ENCODE measurements around the gene NCOA4.

Gene NCOA4

DNA sequence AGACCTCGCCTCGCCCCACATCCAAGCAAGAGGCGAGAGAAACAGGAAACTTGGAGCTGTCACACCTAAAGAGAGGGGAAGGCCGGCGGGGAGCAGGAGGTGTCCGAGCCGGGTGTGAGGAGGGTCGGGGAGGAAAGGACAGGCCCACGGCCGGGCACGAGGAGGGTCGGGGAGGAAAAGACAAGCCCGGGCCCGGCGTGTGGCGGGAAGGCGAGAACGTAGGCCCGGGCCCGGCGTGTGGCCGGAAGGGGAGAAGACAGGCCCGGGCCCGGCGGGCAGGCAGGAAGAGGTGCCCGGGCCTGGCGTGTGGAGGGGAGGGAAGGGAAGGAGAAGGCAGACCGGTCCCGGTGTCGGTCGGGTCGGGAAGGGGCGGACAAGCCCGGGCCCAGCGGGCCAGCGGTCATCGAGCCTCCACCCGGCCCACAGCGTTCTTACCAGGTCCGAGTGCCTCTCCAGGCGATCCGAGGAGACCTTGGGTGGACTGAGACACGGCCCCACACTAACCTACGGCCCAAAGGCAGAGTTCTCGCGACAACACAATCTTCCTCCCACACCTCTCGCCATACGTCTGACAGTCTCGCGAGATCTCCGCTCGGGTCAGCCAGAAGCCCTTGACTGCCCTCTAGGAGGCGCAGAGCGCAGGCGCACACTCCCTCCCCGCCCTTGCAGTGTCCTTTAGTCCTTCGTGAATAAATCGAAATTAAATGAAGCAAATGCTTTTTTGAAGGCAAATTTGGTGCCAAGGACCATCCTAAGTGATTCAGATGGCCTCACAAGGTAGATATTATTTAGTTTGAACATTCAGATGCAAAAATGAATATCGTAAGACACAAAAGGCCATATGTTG, at the start of gene NCOA4:
NCOA4 (minus strand) TSS at position 533 of the 847 bp plus-strand sequence. CDS start 13,943 bp downstream, outside the sequence.
- Mint-ChIP-seq H3K27ac (peak within 1 kb of the TSS; percentile 99), H3K4me1 (peaks cover 27% of the 10 kb centered on the region), H3K9me3 (no peaks in the 10 kb centered on the region), H3K4me3 (peak within 1 kb of the TSS; percentile 99), H3K36me3 (peaks cover 3% of the 10 kb centered on the region), H3K27me3 (peaks cover under 1% of the 10 kb centered on the region)
- peak; percentile 96 for ATAC-seq (ENCODE audit: low read depth)
- DNase-seq (ENCODE audit: low spot score in 2 of 2) = peak; percentile 91

DNA sequence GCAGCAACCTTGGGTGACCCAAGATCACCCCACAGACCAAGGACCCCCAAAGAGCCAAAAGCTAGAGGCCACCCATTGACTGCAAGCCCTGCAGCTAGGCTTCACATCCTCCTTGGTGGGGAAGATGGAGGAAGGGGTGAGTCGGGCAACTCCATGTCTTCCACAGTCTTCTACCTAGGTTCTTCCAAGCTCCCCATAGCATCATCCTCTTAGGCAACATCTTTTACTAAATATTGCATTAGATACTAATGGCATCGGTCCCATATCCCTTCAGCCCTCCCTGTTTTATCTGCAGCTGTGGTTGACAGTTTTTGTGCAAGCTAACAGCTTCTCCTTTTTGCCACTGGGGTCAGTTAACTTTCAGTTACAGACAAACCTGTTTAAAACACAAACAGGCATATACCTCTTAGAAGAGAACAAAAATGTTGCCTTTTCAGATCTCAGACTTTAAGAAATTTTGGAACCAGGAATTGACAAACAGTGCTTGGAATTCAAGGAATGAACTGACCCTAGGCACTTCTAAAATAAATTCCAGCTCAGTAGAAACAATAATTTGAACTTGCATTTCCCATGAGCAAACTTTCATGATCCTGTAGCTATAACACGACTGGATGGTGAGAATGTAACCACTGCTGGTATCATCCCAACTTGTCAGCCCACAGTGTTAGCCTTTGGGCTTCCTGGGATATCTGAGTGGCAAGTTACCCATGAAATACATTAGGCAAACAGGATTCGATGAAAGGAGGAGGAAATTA, 49.6 kb upstream of the NCOA4 start:
- DNase-seq (ENCODE audit: low spot score in 2 of 2) = no peak
- Mint-ChIP-seq H3K27ac (no peak overlapping the region), H3K9me3 (no peaks in the 10 kb centered on the region), H3K4me3 (no peak overlapping the region), H3K27me3 (peaks cover 3% of the 10 kb centered on the region), H3K4me1 (peaks cover 3% of the 10 kb centered on the region), H3K36me3 (no peaks in the 10 kb centered on the region)
- ATAC-seq (ENCODE audit: low read depth) = no peak

DNA sequence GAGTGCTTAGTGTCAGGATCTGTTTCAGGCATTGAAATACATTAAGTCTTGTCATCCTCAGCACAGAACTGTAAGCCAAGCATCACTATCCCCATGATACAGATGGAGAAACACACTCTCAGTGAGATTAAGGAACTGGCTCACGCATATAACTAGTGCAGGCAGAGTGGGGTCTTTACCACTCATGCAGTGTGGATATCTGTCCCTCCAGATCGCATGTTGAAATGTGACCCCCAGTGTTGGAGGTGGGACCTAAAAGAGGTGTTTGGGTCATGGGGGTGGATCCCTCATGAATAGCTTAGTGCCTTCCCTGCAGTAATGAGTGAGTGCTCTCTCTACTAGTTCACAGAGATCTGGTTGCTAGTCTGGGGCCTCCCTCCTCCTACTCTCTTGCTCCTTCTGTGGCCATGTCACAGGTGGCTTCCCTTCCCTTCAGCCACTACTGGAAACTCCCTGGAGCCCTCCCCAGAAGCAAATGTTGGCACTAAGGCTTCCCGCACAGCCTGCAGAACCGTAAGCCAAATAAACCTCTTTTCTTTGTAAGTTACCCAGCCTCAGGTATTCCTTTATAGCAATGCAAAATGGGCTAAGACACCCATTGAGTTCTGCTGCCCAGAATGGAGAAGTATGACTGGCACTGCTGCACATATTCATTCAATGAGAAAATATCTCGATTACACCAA, 47.4 kb upstream of the NCOA4 start:
- ATAC-seq (ENCODE audit: low read depth) = no peak
- no peak overlapping the region for H3K27ac Mint-ChIP-seq

DNA sequence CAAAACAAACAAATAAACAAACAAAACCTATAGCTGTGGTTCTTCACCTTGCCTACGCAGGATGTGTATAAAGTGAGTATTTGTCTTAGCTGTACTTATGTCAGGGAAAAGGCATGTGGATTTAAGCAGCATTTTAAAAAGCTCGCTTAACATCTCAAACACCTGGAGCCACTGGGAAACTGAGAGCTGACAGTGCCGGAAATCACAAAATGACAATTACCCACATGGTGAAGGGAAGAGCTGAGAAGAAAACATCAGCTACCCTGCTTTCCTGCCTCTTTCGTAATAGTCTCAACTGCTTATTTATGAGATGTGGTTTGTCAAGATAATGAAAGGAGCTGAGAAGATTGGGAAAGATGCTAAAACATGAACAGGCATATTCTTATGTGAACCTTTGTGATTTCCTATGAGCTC, 46.7 kb upstream of the NCOA4 start:
- peaks cover 3% of the 10 kb centered on the region for H3K4me1 Mint-ChIP-seq
- H3K36me3 Mint-ChIP-seq = no peaks in the 10 kb centered on the region
- DNase-seq (ENCODE audit: low spot score in 2 of 2) (no peak), ATAC-seq (ENCODE audit: low read depth) (no peak)
- no peak overlapping the region for H3K4me3 Mint-ChIP-seq
- H3K27ac Mint-ChIP-seq = no peak overlapping the region
- peaks cover 2% of the 10 kb centered on the region for H3K9me3 Mint-ChIP-seq
- peaks cover 3% of the 10 kb centered on the region for H3K27me3 Mint-ChIP-seq

More for the DNA sequence above, 47.4 kb upstream of the NCOA4 start:
- Mint-ChIP-seq H3K36me3 (no peaks in the 10 kb centered on the region), H3K27me3 (peaks cover 3% of the 10 kb centered on the region), H3K4me1 (peaks cover 3% of the 10 kb centered on the region), H3K9me3 (peaks cover 2% of the 10 kb centered on the region), H3K4me3 (no peak overlapping the region)
- no peak for DNase-seq (ENCODE audit: low spot score in 2 of 2)

DNA sequence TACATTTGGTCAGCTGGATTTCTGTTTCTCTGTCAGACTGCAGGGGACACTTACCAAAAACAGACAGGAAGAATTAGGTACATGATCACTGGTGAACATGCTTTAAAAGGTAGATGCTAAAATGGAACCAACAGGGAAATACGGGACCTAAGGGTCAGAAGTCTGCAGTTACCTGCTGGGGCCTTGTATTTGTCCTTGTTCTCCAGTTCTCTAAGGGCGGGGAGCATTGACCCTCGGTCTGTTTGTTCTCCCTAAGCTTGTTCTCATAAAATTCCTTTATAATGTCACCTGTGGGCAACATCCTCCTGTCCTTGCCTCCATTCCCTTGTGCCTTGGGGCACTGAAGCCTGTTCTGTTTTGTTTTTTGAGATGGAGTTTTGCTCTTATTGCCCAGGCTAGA, 45.4 kb upstream of the NCOA4 start:
- Mint-ChIP-seq H3K9me3 (peaks cover 2% of the 10 kb centered on the region), H3K27ac (no peak overlapping the region), H3K4me3 (no peak overlapping the region), H3K27me3 (peaks cover 5% of the 10 kb centered on the region), H3K4me1 (peaks cover 3% of the 10 kb centered on the region), H3K36me3 (no peaks in the 10 kb centered on the region)
- DNase-seq (ENCODE audit: low spot score in 2 of 2) = no peak
- ATAC-seq (ENCODE audit: low read depth) = no peak

DNA sequence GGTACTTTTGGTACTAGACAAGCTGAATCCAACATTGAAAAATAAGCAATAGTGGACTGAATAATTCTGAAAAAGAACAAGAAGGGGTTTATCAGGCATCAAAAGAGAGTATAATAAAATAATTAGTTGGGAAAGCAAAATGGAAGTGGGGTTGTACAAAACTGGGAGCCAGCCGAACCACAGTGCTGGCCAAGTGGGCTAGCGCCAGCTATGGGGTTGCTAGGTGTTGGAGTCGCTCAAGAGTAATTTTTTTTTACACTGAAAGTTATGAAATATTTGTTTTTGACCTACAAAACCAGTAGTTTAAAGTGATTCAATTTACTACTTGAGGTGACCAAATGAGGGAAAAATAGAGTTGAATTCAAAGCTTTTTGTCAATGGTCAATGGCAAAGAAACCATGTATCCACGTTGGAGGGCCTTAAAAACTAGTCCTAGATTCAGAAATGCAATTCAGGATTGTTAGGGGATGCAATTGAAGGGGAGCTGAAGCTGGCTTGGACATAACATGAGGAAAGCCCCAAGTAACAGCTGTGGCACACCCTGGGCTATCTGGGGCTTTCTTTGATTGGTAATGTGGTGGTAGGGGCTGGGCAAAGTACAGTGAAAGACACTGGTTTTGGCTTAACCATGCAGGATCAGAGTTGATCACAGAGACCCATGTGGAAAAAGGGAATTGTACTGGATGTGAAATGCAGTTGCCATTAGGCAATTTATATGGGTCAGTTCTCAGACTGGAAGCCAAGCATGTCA, 43.9 kb upstream of the NCOA4 start:
- Mint-ChIP-seq H3K9me3 (peaks cover 2% of the 10 kb centered on the region), H3K27ac (no peak overlapping the region), H3K4me1 (no peaks in the 10 kb centered on the region), H3K27me3 (peaks cover 5% of the 10 kb centered on the region), H3K36me3 (no peaks in the 10 kb centered on the region), H3K4me3 (no peak overlapping the region)
- ATAC-seq (ENCODE audit: low read depth) (no peak), DNase-seq (ENCODE audit: low spot score in 2 of 2) (no peak)

DNA sequence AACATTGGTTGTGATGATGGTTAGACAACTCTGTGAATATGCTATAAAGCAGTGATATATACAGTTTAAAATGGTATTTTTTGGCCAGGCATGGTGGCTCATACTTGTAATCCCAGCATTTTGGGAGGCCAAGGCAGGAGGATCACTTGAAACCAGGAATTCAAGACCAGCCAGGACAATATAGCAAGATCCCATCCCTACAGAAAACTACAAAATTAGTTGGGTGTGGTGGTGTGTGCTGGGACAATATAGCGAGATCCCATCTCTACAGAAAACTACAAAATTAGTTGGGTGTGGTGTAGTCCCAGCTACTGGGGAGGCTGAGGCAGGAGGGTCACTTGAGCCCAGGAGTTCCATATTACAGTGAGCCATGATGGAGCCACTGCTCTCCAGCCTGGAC, 43.1 kb upstream of the NCOA4 start:
- no peak for ATAC-seq (ENCODE audit: low read depth)
- no peak overlapping the region for H3K27ac Mint-ChIP-seq
- H3K4me3 Mint-ChIP-seq = no peak overlapping the region

DNA sequence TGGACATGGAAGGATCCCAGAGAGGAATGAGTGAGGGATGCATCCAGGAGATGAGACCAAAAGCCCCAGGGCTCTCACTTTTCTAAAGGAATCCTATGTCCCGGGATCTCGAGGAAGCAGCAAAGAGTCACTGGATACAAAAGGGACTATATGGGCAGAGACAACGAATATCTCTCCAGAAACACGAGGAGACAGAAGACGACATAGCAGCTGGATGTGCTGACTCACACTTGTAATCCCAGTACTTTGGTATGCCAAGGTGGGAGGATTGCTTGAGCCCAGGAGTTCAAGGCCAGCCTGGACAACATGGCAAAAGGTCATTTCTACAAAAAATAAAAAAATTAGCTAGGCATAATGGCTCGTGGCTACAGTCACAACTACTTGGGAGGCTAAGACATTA, 40.3 kb upstream of the NCOA4 start:
- peaks cover 2% of the 10 kb centered on the region for H3K9me3 Mint-ChIP-seq
- DNase-seq (ENCODE audit: low spot score in 2 of 2) = no peak
- no peak overlapping the region for H3K27ac Mint-ChIP-seq
- ATAC-seq (ENCODE audit: low read depth) = no peak
- no peaks in the 10 kb centered on the region for H3K4me1 Mint-ChIP-seq
- H3K27me3 Mint-ChIP-seq = peaks cover 3% of the 10 kb centered on the region
- no peak overlapping the region for H3K4me3 Mint-ChIP-seq
- H3K36me3 Mint-ChIP-seq = no peaks in the 10 kb centered on the region

More for the DNA sequence above, 43.1 kb upstream of the NCOA4 start:
- Mint-ChIP-seq H3K4me1 (no peaks in the 10 kb centered on the region), H3K36me3 (no peaks in the 10 kb centered on the region), H3K27me3 (peaks cover 3% of the 10 kb centered on the region), H3K9me3 (peaks cover 2% of the 10 kb centered on the region)
- no peak for DNase-seq (ENCODE audit: low spot score in 2 of 2)

DNA sequence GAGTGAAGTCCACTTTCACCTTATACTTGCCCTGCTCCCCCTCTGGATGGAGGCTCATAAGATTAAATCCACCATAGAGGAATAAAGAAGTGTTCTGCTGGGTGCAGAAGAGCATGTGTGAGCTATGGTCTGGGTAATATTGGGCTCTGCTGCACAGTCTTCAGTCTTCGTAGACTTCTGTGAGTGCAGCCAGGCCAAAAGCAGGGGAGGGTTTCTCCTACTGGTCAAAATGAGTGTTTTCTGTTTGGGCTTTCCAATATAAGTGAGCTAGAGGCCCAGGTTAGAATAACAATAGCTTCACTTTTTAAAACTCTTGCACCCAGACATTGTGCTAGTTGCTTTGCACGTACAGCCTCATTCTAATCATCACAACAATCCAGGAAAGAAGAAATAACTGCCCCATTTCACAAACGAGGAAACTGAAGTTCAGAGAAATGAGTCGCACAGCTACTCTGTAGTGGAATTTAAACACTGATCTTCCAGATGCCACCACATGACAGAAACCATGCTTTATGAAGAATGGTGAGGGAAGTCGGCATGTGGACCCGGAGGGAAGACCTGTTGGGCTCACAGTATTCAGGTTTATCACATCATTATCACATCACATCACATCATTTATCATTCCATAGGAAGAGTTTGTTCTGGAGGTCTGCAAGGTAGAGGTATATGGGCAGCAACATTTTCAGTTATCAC, 39.5 kb upstream of the NCOA4 start:
- Mint-ChIP-seq H3K4me1 (no peaks in the 10 kb centered on the region), H3K27me3 (peaks cover 2% of the 10 kb centered on the region), H3K36me3 (no peaks in the 10 kb centered on the region), H3K27ac (no peak overlapping the region), H3K9me3 (peaks cover 2% of the 10 kb centered on the region), H3K4me3 (no peak overlapping the region)
- DNase-seq (ENCODE audit: low spot score in 2 of 2) = no peak
- ATAC-seq (ENCODE audit: low read depth) = no peak

DNA sequence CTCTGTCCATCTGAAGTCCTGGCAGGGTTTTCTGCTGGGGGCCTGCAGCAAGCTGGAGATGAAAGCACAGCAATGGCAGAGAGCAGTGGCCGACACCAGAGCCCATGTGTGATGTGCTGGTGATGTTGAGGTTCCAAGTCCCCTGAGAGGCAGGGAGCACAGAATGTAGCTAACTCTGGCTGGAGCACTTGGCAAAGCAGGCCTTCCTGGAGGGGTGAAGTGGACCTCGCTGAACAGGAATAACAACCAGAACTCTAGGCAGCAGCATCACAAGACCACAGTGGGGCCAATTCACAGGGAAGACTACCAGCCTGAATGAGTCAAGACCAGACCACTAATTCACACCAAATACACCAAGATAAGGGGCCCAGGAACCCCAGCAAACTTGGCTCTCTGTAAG, 38.5 kb upstream of the NCOA4 start:
- H3K27ac Mint-ChIP-seq = no peak overlapping the region
- H3K4me1 Mint-ChIP-seq = no peaks in the 10 kb centered on the region
- H3K4me3 Mint-ChIP-seq = no peak overlapping the region
- H3K36me3 Mint-ChIP-seq = no peaks in the 10 kb centered on the region
- DNase-seq (ENCODE audit: low spot score in 2 of 2) = no peak
- no peak for ATAC-seq (ENCODE audit: low read depth)
- H3K27me3 Mint-ChIP-seq = peaks cover 2% of the 10 kb centered on the region
- H3K9me3 Mint-ChIP-seq = peaks cover 2% of the 10 kb centered on the region

DNA sequence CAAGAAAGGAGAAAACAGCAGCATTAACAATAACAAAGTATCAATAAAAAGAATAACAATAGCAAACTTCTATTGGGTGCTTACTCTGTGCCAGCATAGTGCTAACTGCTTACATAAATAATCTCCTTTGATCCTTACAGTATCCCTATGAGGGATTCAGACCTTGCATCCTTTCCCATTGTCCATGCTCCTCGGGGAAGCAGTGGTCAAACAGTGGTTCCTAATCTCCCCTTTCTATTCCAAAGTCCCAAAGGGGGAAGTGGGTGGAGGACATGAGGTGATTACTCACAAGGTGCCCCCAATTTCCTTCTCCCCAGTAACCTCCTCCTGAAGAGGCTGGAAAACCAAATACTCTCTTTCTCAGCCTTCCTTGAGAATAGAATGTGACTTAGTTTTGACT, 37.7 kb upstream of the NCOA4 start:
- no peak for DNase-seq (ENCODE audit: low spot score in 2 of 2)
- H3K4me3 Mint-ChIP-seq = no peak overlapping the region
- H3K27me3 Mint-ChIP-seq = peaks cover 5% of the 10 kb centered on the region
- no peak for ATAC-seq (ENCODE audit: low read depth)
- H3K36me3 Mint-ChIP-seq = no peaks in the 10 kb centered on the region
- no peaks in the 10 kb centered on the region for H3K9me3 Mint-ChIP-seq
- H3K4me1 Mint-ChIP-seq = no peaks in the 10 kb centered on the region
- no peak overlapping the region for H3K27ac Mint-ChIP-seq

DNA sequence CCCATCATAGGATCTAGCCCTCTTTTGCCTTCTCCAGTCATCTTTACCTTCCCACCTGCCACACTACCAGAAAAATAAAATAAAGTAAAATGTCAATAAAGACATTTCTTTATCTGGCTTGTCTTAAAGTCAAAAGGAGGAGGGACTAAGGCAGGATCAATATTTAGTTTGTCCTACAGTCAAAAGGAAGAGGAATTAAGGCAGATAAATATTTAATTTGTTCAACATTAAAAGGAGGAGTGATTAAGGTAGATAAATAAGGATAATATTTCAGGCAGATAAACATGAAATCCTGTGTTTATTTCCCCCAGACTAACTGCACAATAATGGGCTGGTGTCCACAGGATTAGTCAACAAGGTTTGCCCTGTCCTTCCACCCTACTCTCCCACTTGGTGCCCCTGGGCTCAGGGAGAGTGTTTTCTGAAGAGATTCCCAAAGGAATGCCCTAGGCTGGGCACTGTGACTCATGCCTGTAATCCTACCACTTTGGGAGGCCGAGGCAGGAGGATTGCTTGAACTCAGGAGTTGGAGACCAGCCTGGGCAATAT, 33.9 kb upstream of the NCOA4 start:
- H3K27me3 Mint-ChIP-seq = peaks cover 10% of the 10 kb centered on the region
- H3K36me3 Mint-ChIP-seq = no peaks in the 10 kb centered on the region
- no peaks in the 10 kb centered on the region for H3K9me3 Mint-ChIP-seq
- H3K4me1 Mint-ChIP-seq = no peaks in the 10 kb centered on the region
- no peak overlapping the region for H3K4me3 Mint-ChIP-seq
- DNase-seq (ENCODE audit: low spot score in 2 of 2) (no peak), ATAC-seq (ENCODE audit: low read depth) (no peak)
- H3K27ac Mint-ChIP-seq = no peak overlapping the region

All from memory B cell (primary cell).